ENCODE results near the gene MECR. TPM values are rescaled to one million over a fixed set of nuclear protein-coding genes. Genes with fewer than 3 reads are reported as not detected.
"Not testable (repeated sequence)": the region's sequence is repeated elsewhere in the genome, so short reads cannot be mapped to it uniquely, and the experiment has no call there.

Gene MECR
- total and polyA plus RNA-seq, 5 donors from 2014 or later: 10.1 to 16.3 (median 12.6) TPM

DNA sequence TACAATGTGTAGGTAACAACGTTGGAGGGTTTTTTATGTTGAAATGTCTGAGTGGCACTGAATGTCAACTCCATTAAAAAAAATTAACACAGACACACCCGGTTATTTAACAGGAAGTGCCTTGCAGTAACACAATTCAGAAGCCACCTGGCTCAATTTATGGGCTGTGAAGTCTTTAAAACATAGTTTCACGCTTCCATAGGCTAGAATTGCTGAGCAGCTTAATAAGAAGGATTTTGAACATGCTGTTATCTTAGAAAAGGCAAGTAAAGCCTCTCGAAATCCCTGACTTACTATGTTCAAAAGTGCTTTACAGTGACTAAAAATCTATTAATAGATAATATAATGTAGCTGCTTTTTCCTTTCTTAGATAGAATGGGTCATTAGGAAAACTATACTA is 68.7 kb downstream of the MECR start:
- Histone ChIP-seq H3K27ac (ENCODE audit: insufficient read depth, low read length, poor library complexity, severe bottlenecking) (no peak overlapping the region), H3K36me3 (ENCODE audit: control insufficient read depth, insufficient read depth, low read length) (peaks cover 75% of the 10 kb centered on the region), H3K4me3 (ENCODE audit: low read depth, low read length) (no peak overlapping the region), H3K4me1 (ENCODE audit: control insufficient read depth, insufficient read depth, low read length, poor library complexity, severe bottlenecking) (peaks cover 25% of the 10 kb centered on the region), H3K9me3 (ENCODE audit: control insufficient read depth in 2 of 2, low read length in 2 of 2) (no peaks in the 10 kb centered on the region), H3K27me3 (ENCODE audit: control insufficient read depth, insufficient read depth, low read length) (no peaks in the 10 kb centered on the region)
- peaks cover 29% of the 10 kb centered on the region for H3K36me3 Mint-ChIP-seq
- H3K4me1 Mint-ChIP-seq: peaks cover 24 to 57% (median 34%) of the 10 kb centered on the region in 4 donors
- DNase-seq (peak in 1 of 3 donors; percentile 32), ATAC-seq (ENCODE audit: low read depth in 2 of 2) (no peak)
- H3K9me3 Mint-ChIP-seq: no peaks in the 10 kb centered on the region
- no peak overlapping the region for H3K4me3 Mint-ChIP-seq
- peak overlapping the region in 2 of 3 donors; percentile 36 to 54 for H3K27ac Mint-ChIP-seq
- no peaks in the 10 kb centered on the region for H3K27me3 Mint-ChIP-seq

- peaks cover 76% of the 10 kb centered on the region for H3K36me3 ChIP-seq (ENCODE audit: control insufficient read depth, insufficient read depth, low read length)
- no peaks in the 10 kb centered on the region for H3K9me3 ChIP-seq (ENCODE audit: control insufficient read depth in 2 of 2, low read length in 2 of 2)
- DNase-seq (no peak), ATAC-seq (ENCODE audit: low read depth in 2 of 2) (no peak)
- H3K36me3 Mint-ChIP-seq: peaks cover 33% of the 10 kb centered on the region
- peaks cover 25% of the 10 kb centered on the region for H3K4me1 ChIP-seq (ENCODE audit: control insufficient read depth, insufficient read depth, low read length, poor library complexity, severe bottlenecking)
- no peak overlapping the region for H3K4me3 ChIP-seq (ENCODE audit: low read depth, low read length)
- no peaks in the 10 kb centered on the region for H3K27me3 ChIP-seq (ENCODE audit: control insufficient read depth, insufficient read depth, low read length)
- no peaks in the 10 kb centered on the region for H3K27me3 Mint-ChIP-seq
- peaks cover 21 to 39% (median 28%) of the 10 kb centered on the region in 4 donors for H3K4me1 Mint-ChIP-seq
- no peaks in the 10 kb centered on the region for H3K9me3 Mint-ChIP-seq
- H3K27ac ChIP-seq (ENCODE audit: insufficient read depth, low read length, poor library complexity, severe bottlenecking): no peak overlapping the region
- no peak overlapping the region for H3K4me3 Mint-ChIP-seq
- H3K27ac Mint-ChIP-seq: no peak overlapping the region
Observed at GRCh38 chr1:29159773-29160172, 71.0 kb downstream of the MECR start.

DNA sequence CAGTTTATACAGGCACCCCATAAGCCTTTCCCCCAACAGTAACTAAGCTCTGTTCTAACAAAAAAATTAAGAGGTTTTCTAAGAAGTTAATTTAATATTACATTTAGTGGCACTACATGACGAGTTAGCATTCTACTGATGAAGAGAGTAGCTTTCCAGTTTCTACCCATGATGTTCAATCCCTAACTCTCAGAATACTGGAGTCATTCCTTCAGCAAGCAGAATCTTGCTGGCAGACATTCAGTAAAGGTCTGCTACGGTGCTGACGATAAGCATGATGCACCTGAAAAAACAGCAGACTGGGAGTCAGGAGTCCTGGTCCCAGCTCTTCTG is 73.5 kb downstream of the MECR start:
- peaks cover 8 to 21% (median 14%) of the 10 kb centered on the region in 4 donors for H3K4me1 Mint-ChIP-seq
- H3K4me1 ChIP-seq (ENCODE audit: control insufficient read depth, insufficient read depth, low read length, poor library complexity, severe bottlenecking): peaks cover 11% of the 10 kb centered on the region
- no peaks in the 10 kb centered on the region for H3K9me3 Mint-ChIP-seq
- H3K4me3 Mint-ChIP-seq: no peak overlapping the region
- H3K4me3 ChIP-seq (ENCODE audit: low read depth, low read length): no peak overlapping the region
- ATAC-seq (ENCODE audit: low read depth in 2 of 2) (no peak), DNase-seq (no peak)
- H3K9me3 ChIP-seq (ENCODE audit: control insufficient read depth in 2 of 2, low read length in 2 of 2): no peaks in the 10 kb centered on the region
- peaks cover 39% of the 10 kb centered on the region for H3K36me3 Mint-ChIP-seq
- H3K27ac ChIP-seq (ENCODE audit: insufficient read depth, low read length, poor library complexity, severe bottlenecking): no peak overlapping the region
- H3K27me3 Mint-ChIP-seq: no peaks in the 10 kb centered on the region
- H3K27ac Mint-ChIP-seq: no peak overlapping the region
- H3K36me3 ChIP-seq (ENCODE audit: control insufficient read depth, insufficient read depth, low read length): peaks cover 82% of the 10 kb centered on the region
- H3K27me3 ChIP-seq (ENCODE audit: control insufficient read depth, insufficient read depth, low read length): no peaks in the 10 kb centered on the region

DNA sequence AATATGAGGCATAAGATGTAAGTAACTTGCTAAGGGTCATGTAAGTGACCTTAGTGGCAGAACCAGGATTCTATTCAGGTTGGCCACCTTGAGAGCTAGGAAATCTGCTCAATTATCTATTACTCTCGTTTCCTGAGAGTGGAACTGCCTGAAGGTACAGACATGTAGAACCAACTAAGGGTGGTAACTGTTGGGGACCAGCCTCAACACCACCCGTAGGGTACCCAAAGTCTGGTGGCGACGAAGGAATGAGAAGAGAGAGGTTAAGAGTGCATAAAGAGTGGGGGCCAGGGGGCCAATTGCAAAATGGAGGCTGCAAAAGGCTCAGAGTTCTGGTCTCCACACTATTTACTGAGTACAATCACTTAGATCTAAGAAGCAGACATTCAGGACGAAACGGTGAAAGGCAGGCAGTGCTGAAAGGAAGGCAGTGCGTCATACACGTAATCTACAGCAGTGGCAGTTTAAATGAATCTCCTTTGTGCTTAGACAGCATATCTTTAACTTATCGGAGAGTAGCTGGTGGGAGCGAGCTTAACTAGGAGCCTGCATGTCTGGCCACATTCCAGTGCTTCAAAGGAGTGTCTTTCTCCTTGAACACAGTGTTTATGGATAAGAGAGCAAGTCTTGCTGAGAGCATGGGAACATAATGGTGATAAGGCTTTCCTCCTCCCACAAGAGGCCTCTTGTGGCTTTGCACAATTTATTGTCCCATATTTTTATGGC is 74.0 kb downstream of the MECR start:
- Mint-ChIP-seq H3K9me3 (no peaks in the 10 kb centered on the region), H3K27me3 (no peaks in the 10 kb centered on the region), H3K36me3 (peaks cover 44% of the 10 kb centered on the region), H3K4me1 (peaks cover 8 to 16% (median 11%) of the 10 kb centered on the region in 4 donors), H3K27ac (no peak overlapping the region), H3K4me3 (no peak overlapping the region)
- DNase-seq: no peak
- Histone ChIP-seq H3K36me3 (ENCODE audit: control insufficient read depth, insufficient read depth, low read length) (peaks cover 87% of the 10 kb centered on the region), H3K27me3 (ENCODE audit: control insufficient read depth, insufficient read depth, low read length) (no peaks in the 10 kb centered on the region), H3K4me3 (ENCODE audit: low read depth, low read length) (no peak overlapping the region), H3K4me1 (ENCODE audit: control insufficient read depth, insufficient read depth, low read length, poor library complexity, severe bottlenecking) (peaks cover 5% of the 10 kb centered on the region), H3K9me3 (ENCODE audit: control insufficient read depth in 2 of 2, low read length in 2 of 2) (no peaks in the 10 kb centered on the region), H3K27ac (ENCODE audit: insufficient read depth, low read length, poor library complexity, severe bottlenecking) (no peak overlapping the region)
- no peak for ATAC-seq (ENCODE audit: low read depth in 2 of 2)

GRCh38 chr1:29152046-29152805 is 78.5 kb downstream of the MECR start:
- Mint-ChIP-seq H3K27ac (no peak overlapping the region), H3K4me3 (no peak overlapping the region), H3K4me1 (peaks cover 0 to 9% (median 2%) of the 10 kb centered on the region in 4 donors), H3K27me3 (no peaks in the 10 kb centered on the region), H3K36me3 (peaks cover 66% of the 10 kb centered on the region), H3K9me3 (no peaks in the 10 kb centered on the region)
- DNase-seq: no peak
- no peaks in the 10 kb centered on the region for H3K4me1 ChIP-seq (ENCODE audit: control insufficient read depth, insufficient read depth, low read length, poor library complexity, severe bottlenecking)
- peaks cover 97% of the 10 kb centered on the region for H3K36me3 ChIP-seq (ENCODE audit: control insufficient read depth, insufficient read depth, low read length)
- no peak for ATAC-seq (ENCODE audit: low read depth in 2 of 2)
- H3K27me3 ChIP-seq (ENCODE audit: control insufficient read depth, insufficient read depth, low read length): no peaks in the 10 kb centered on the region
- H3K9me3 ChIP-seq (ENCODE audit: control insufficient read depth in 2 of 2, low read length in 2 of 2): no peaks in the 10 kb centered on the region
- H3K27ac ChIP-seq (ENCODE audit: insufficient read depth, low read length, poor library complexity, severe bottlenecking): no peak overlapping the region
- H3K4me3 ChIP-seq (ENCODE audit: low read depth, low read length): no peak overlapping the region

GRCh38 chr1:29150346-29150745 is 80.4 kb downstream of the MECR start:
- H3K4me3 ChIP-seq (ENCODE audit: low read depth, low read length); ATAC-seq (ENCODE audit: low read depth in 2 of 2); H3K27ac Mint-ChIP-seq; H3K27me3 ChIP-seq (ENCODE audit: control insufficient read depth, insufficient read depth, low read length); H3K27me3 Mint-ChIP-seq; H3K4me3 Mint-ChIP-seq; H3K27ac ChIP-seq (ENCODE audit: insufficient read depth, low read length, poor library complexity, severe bottlenecking); H3K9me3 ChIP-seq (ENCODE audit: control insufficient read depth in 2 of 2, low read length in 2 of 2); H3K4me1 ChIP-seq (ENCODE audit: control insufficient read depth, insufficient read depth, low read length, poor library complexity, severe bottlenecking); H3K4me1 Mint-ChIP-seq; H3K9me3 Mint-ChIP-seq; DNase-seq: not testable (repeated sequence)
- peaks cover 71% of the 10 kb centered on the region for H3K36me3 Mint-ChIP-seq
- peaks cover 89% of the 10 kb centered on the region for H3K36me3 ChIP-seq (ENCODE audit: control insufficient read depth, insufficient read depth, low read length)

GRCh38 chr1:29148656-29149491 is 81.9 kb downstream of the MECR start:
- Histone ChIP-seq H3K4me1 (ENCODE audit: control insufficient read depth, insufficient read depth, low read length, poor library complexity, severe bottlenecking) (no peaks in the 10 kb centered on the region), H3K4me3 (ENCODE audit: low read depth, low read length) (no peak overlapping the region), H3K9me3 (ENCODE audit: control insufficient read depth in 2 of 2, low read length in 2 of 2) (no peaks in the 10 kb centered on the region), H3K27ac (ENCODE audit: insufficient read depth, low read length, poor library complexity, severe bottlenecking) (no peak overlapping the region), H3K36me3 (ENCODE audit: control insufficient read depth, insufficient read depth, low read length) (peaks cover 74% of the 10 kb centered on the region), H3K27me3 (ENCODE audit: control insufficient read depth, insufficient read depth, low read length) (no peaks in the 10 kb centered on the region)
- H3K4me1 Mint-ChIP-seq: peaks cover 0 to 5% (median 2%) of the 10 kb centered on the region in 4 donors
- peaks cover 0 to 4% (median 0%) of the 10 kb centered on the region in 7 donors for H3K9me3 Mint-ChIP-seq
- H3K4me3 Mint-ChIP-seq: peak overlapping the region in 1 of 4 donors; percentile 43
- peaks cover 65% of the 10 kb centered on the region for H3K36me3 Mint-ChIP-seq
- DNase-seq (no peak), ATAC-seq (ENCODE audit: low read depth in 2 of 2) (no peak)
- no peak overlapping the region for H3K27ac Mint-ChIP-seq
- peaks cover 5% of the 10 kb centered on the region for H3K27me3 Mint-ChIP-seq

Data from CD4-positive, CD25-positive, alpha-beta regulatory T cell (primary cell).